Nephron progenitor cell (in vitro differentiated cells): ENCODE data around the gene PLXNA4.

Experiments used
- DNase-seq: peaks from one replicate; pipeline ENCODE4 v3.0.0; 2021
- H3K27ac Mint-ChIP-seq: 2 replicates; pipeline ENCODE4 v1.8.0; 2021; ENCODE audit warnings: mild to moderate bottlenecking, moderate library complexity, mixed read lengths
- H3K27me3 Mint-ChIP-seq: 2 replicates; pipeline ENCODE4 v1.8.0; 2021; ENCODE audit warnings: mild to moderate bottlenecking, low read depth, mixed read lengths; ENCODE audit not compliant: poor library complexity
- H3K36me3 Mint-ChIP-seq: 2 replicates; pipeline ENCODE4 v1.8.0; 2021; ENCODE audit warnings: low read depth, mixed read lengths
- H3K4me1 Mint-ChIP-seq: 2 replicates; pipeline ENCODE4 v1.8.0; 2021; ENCODE audit warnings: mixed read lengths
- H3K4me3 Mint-ChIP-seq: 2 replicates; pipeline ENCODE4 v1.8.0; 2021; ENCODE audit warnings: mild to moderate bottlenecking, moderate library complexity, mixed read lengths
- H3K9me3 Mint-ChIP-seq: 2 replicates; pipeline ENCODE4 v1.8.0; 2021; ENCODE audit warnings: mild to moderate bottlenecking, moderate library complexity, mixed read lengths
- TF ChIP-seq, protein P1 (sequence below): fragments of 200-600 bp; sonication (generic); IDR thresholded peaks from 2 replicates; pipeline ENCODE4 v1.5.0; 2021; ENCODE audit warnings: antibody characterized with exemption

PLXNA4 gene

DNA sequence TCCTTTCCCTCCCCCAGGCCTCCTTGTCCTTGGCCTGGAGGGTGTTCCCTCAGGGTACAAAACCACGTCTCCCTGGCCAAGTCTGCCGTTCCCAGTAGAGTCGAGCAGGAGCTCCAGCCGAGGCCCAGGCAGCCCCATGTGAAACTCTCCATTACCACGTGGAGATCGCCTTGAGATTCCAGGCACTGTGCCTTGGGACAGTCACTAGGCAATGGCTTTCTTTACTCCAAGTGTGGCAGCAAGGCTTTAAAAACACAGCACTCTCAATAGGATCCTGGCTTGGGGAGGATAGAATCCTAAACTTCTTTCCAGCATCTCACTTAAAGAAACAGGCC lies 57.5 kb downstream of the PLXNA4 start:
- TF ChIP-seq, protein P1, sequence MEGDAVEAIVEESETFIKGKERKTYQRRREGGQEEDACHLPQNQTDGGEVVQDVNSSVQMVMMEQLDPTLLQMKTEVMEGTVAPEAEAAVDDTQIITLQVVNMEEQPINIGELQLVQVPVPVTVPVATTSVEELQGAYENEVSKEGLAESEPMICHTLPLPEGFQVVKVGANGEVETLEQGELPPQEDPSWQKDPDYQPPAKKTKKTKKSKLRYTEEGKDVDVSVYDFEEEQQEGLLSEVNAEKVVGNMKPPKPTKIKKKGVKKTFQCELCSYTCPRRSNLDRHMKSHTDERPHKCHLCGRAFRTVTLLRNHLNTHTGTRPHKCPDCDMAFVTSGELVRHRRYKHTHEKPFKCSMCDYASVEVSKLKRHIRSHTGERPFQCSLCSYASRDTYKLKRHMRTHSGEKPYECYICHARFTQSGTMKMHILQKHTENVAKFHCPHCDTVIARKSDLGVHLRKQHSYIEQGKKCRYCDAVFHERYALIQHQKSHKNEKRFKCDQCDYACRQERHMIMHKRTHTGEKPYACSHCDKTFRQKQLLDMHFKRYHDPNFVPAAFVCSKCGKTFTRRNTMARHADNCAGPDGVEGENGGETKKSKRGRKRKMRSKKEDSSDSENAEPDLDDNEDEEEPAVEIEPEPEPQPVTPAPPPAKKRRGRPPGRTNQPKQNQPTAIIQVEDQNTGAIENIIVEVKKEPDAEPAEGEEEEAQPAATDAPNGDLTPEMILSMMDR, result no peak
- Mint-ChIP-seq H3K4me1 (no peaks in the 10 kb centered on the region), H3K9me3 (no peaks in the 10 kb centered on the region), H3K4me3 (no peak overlapping the region), H3K27me3 (peaks cover 9% of the 10 kb centered on the region), H3K36me3 (no peaks in the 10 kb centered on the region), H3K27ac (no peak overlapping the region)
- no peak for DNase-seq

DNA sequence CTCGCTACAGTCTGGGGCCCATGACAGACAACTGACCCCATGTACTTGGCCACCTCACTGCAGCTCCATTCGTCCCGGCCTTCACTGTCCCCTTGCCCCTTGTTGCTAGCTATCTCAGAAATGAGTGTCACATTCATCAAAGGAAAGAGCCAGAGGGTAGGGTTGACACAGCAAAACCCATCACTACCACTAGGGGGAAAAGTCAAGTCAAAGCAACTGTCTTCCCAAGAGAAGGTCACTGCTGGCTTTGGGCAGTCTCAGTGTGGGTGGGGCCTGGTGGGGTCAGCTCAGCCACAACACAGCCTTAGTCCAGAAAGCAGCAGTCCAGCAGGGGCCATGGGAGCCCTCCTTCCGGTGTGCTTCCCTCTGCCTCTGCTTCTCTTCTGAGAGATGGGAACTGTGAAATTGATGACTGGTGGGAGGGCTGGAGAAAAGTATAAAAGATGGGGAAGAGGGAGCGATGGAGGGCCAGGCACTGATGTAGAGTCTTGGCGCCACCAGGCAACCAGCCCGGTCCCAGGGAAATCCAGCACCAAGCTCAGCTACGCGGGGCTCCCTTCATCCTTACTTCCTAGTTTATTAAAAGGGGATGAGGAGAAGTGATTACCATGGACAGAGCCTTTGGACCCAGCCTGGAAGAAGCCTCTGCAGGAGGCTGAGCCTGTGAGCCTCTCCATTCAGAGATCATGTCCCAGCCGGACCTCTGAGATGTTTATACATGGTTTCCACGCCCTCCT lies 58.0 kb downstream of the PLXNA4 start:
- Mint-ChIP-seq H3K36me3 (no peaks in the 10 kb centered on the region), H3K4me3 (no peak overlapping the region), H3K4me1 (no peaks in the 10 kb centered on the region), H3K27me3 (peaks cover 10% of the 10 kb centered on the region), H3K27ac (no peak overlapping the region), H3K9me3 (no peaks in the 10 kb centered on the region)
- DNase-seq, result peak; percentile 20
- TF ChIP-seq, protein P1, result peak; percentile 38

GRCh38 chr7:132516042-132516840 lies 60.0 kb downstream of the PLXNA4 start:
- Mint-ChIP-seq H3K36me3 (no peaks in the 10 kb centered on the region), H3K9me3 (no peaks in the 10 kb centered on the region), H3K27me3 (peaks cover 17% of the 10 kb centered on the region), H3K4me1 (no peaks in the 10 kb centered on the region), H3K27ac (no peak overlapping the region), H3K4me3 (no peak overlapping the region)
- TF ChIP-seq, protein P1, result no peak
- no peak for DNase-seq

DNA sequence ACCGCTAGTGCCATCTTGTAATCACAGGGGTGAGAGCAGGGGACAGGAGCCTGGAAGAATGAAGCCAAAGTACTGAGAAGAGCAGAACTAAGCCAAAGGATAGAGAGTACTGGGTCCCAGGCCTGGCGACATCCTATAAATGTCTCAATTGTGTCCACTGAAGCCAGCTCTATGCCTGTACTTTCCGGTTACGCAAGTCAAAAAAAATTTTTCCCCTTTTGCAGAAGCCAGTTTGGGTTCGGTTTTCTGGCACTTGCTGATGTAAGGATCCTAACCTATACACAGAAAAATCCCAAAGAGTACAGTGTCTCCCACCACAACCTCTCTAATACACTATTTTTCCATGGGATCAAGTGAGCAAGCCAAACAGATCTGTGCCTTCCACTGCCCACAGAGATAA lies 61.1 kb downstream of the PLXNA4 start:
- Mint-ChIP-seq H3K9me3 (no peaks in the 10 kb centered on the region), H3K4me3 (no peak overlapping the region), H3K27ac (no peak overlapping the region), H3K27me3 (peaks cover 26% of the 10 kb centered on the region), H3K4me1 (peaks cover 7% of the 10 kb centered on the region), H3K36me3 (no peaks in the 10 kb centered on the region)
- DNase-seq, result no peak
- TF ChIP-seq, protein P1, result no peak

GRCh38 chr7:132514430-132514829 lies 61.8 kb downstream of the PLXNA4 start:
- DNase-seq, result no peak
- H3K4me3 Mint-ChIP-seq, result no peak overlapping the region
- TF ChIP-seq, protein P1, result no peak
- no peaks in the 10 kb centered on the region for H3K36me3 Mint-ChIP-seq
- peaks cover 14% of the 10 kb centered on the region for H3K4me1 Mint-ChIP-seq
- peaks cover 23% of the 10 kb centered on the region for H3K27me3 Mint-ChIP-seq
- H3K27ac Mint-ChIP-seq, result no peak overlapping the region
- no peaks in the 10 kb centered on the region for H3K9me3 Mint-ChIP-seq
